ENCODE results near the gene TRPM3.

TRPM3 gene

GRCh38 chr9:70995511-70995910, 125.9 kb downstream of the TRPM3 start:
- no peaks in the 10 kb centered on the region for H3K9me3 Mint-ChIP-seq
- H3K4me3 Mint-ChIP-seq = no peak overlapping the region
- TF ChIP-seq CTCF (IDR thresholded peaks at IDR 0.05; ENCODE audit: unreplicated experiment in 3 of 3) = no peak
- no peaks in the 10 kb centered on the region for H3K27me3 Mint-ChIP-seq (ENCODE audit: low read depth)
- H3K36me3 Mint-ChIP-seq (ENCODE audit: low read depth) = no peaks in the 10 kb centered on the region
- peaks cover 14% of the 10 kb centered on the region for H3K4me1 Mint-ChIP-seq
- no peak overlapping the region for H3K27ac Mint-ChIP-seq

GRCh38 chr9:70994582-70994981, 126.8 kb downstream of the TRPM3 start:
- Mint-ChIP-seq H3K9me3 (no peaks in the 10 kb centered on the region), H3K4me1 (peaks cover 14% of the 10 kb centered on the region), H3K27ac (peak overlapping the region; percentile 17 to 70 (median 61)), H3K27me3 (ENCODE audit: low read depth) (no peaks in the 10 kb centered on the region), H3K4me3 (no peak overlapping the region), H3K36me3 (ENCODE audit: low read depth) (no peaks in the 10 kb centered on the region)
- TF ChIP-seq CTCF (IDR thresholded peaks at IDR 0.05; ENCODE audit: unreplicated experiment in 3 of 3) = no peak

DNA sequence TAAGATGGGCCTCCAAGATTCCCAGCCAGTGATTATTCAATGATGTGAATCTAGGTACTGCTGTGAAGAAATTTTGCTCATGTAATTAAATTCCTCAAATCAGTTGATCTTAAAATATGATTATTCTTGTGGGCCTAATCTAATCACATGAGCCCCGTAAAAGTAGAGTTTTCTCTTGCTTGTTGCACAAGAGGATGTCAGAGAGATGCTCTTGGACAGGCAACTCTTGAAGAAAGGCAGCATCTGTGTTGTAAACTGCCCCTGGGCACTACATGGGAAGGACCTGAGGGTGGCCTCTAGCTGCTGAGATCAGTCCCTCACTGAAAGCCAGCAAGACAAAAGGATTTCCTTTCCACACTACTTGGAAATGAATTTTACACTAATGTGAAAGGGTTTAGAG, 132.9 kb downstream of the TRPM3 start:
- H3K36me3 Mint-ChIP-seq (ENCODE audit: low read depth) = no peaks in the 10 kb centered on the region
- H3K27me3 Mint-ChIP-seq (ENCODE audit: low read depth) = no peaks in the 10 kb centered on the region

DNA sequence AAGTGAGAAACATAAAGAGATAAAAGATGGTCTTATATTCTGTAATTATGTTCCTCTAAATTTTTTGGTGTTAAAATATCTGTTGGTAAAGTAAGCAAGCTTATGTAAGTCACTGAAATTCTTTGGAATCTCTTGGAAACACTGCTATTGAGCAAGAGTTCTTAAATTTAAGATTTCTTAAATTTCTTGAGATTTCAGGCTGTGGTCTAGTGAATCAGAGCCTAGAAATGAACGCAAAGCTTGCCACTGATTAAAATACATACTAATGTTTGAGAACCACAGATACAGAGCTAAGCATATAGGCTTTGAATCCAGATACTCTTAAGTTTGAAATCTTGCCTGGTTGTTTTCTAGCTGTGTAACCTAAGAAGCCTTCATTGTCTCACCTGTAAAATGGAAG, 133.4 kb downstream of the TRPM3 start:
- peaks cover 6% of the 10 kb centered on the region for H3K9me3 Mint-ChIP-seq
- H3K27ac Mint-ChIP-seq = no peak overlapping the region
- H3K4me1 Mint-ChIP-seq = no peaks in the 10 kb centered on the region
- TF ChIP-seq CTCF (IDR thresholded peaks at IDR 0.05; ENCODE audit: unreplicated experiment in 3 of 3) = no peak
- no peak overlapping the region for H3K4me3 Mint-ChIP-seq
- no peaks in the 10 kb centered on the region for H3K36me3 Mint-ChIP-seq (ENCODE audit: low read depth)
- no peaks in the 10 kb centered on the region for H3K27me3 Mint-ChIP-seq (ENCODE audit: low read depth)

More for the DNA sequence above, 132.9 kb downstream of the TRPM3 start:
- Mint-ChIP-seq H3K27ac (no peak overlapping the region), H3K4me1 (no peaks in the 10 kb centered on the region), H3K4me3 (no peak overlapping the region), H3K9me3 (peaks cover under 1% of the 10 kb centered on the region)
- no peak for TF ChIP-seq CTCF (IDR thresholded peaks at IDR 0.05; ENCODE audit: unreplicated experiment in 3 of 3)

GRCh38 chr9:70986984-70987383, 134.4 kb downstream of the TRPM3 start:
- peaks cover 8% of the 10 kb centered on the region for H3K9me3 Mint-ChIP-seq
- H3K36me3 Mint-ChIP-seq (ENCODE audit: low read depth) = no peaks in the 10 kb centered on the region
- no peaks in the 10 kb centered on the region for H3K27me3 Mint-ChIP-seq (ENCODE audit: low read depth)
- no peak for TF ChIP-seq CTCF (IDR thresholded peaks at IDR 0.05; ENCODE audit: unreplicated experiment in 3 of 3)
- H3K27ac Mint-ChIP-seq = no peak overlapping the region
- H3K4me3 Mint-ChIP-seq = no peak overlapping the region
- H3K4me1 Mint-ChIP-seq = no peaks in the 10 kb centered on the region

GRCh38 chr9:70983723-70984295, 137.6 kb downstream of the TRPM3 start:
- Mint-ChIP-seq H3K27me3 (ENCODE audit: low read depth) (no peaks in the 10 kb centered on the region), H3K36me3 (ENCODE audit: low read depth) (no peaks in the 10 kb centered on the region), H3K27ac (no peak overlapping the region), H3K4me3 (no peak overlapping the region), H3K4me1 (no peaks in the 10 kb centered on the region), H3K9me3 (peaks cover 8% of the 10 kb centered on the region)
- no peak for TF ChIP-seq CTCF (IDR thresholded peaks at IDR 0.05; ENCODE audit: unreplicated experiment in 3 of 3)

All from nephron (organoid).